NCI-H2196 (cell line): ENCODE data around the gene PCDHGB6.
"Not testable (repeated sequence)": the region's sequence is repeated elsewhere in the genome, so short reads cannot be mapped to it uniquely, and the experiment has no call there.

ENCODE experiments used
- DNase-seq: peaks from one replicate; lab custom pipeline; 2025; ENCODE audit not compliant: unreplicated experiment; lab: John Stamatoyannopoulos, UW

The PCDHGB6 gene

GRCh38 chr5:141417494-141418172 lies 9.8 kb downstream of the PCDHGB6 start, which contains the start of gene PCDHGB7:
Gene PCDHGB7 (plus strand): TSS chr5:141417677. CDS start chr5:141417860, 183 bp downstream.
- not testable (repeated sequence) for DNase-seq

DNA sequence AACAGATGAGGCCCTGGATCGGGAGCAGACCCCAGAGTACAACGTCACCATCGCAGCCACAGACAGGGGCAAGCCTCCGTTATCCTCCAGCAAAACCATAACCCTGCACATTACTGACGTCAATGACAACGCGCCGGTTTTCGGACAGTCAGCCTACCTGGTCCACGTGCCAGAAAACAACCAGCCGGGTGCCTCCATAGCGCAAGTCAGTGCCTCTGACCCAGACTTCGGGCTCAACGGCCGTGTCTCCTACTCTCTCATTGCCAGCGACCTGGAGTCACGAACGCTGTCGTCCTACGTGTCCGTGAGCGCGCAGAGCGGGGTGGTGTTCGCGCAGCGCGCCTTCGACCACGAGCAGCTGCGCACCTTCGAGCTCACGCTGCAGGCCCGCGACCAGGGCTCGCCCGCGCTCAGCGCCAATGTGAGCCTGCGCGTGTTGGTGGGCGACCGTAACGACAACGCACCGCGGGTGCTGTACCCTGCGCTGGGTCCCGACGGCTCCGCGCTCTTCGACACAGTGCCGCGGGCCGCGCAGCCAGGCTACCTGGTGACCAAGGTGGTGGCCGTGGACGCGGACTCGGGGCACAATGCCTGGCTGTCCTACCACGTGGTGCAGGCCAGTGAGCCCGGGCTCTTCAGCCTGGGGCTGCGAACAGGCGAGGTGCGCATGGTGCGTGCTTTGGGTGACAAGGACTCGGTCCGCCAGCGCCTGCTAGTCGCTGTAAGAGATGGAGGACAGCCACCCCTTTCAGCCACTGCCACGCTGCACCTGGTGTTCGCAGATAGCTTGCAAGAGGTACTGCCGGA lies 11.5 kb downstream of the PCDHGB6 start:
- DNase-seq = no peak

GRCh38 chr5:141420855-141421488 lies 13.2 kb downstream of the PCDHGB6 start, which contains the start of gene PCDHGA11:
Gene PCDHGA11 (plus strand): TSS chr5:141421051. CDS start chr5:141421228, 177 bp downstream.
- no peak for DNase-seq

DNA sequence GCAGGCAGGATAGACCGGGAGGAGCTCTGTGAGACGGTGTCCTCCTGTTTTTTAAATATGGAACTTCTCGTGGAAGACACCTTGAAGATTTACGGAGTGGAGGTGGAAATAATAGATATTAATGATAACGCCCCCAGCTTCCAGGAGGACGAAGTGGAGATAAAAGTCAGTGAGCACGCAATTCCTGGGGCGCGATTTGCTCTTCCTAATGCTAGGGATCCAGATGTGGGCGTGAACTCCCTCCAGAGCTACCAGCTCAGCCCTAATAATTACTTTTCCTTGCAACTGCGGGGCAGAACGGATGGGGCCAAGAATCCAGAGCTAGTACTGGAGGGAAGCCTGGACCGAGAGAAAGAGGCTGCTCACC lies 13.7 kb downstream of the PCDHGB6 start:
- no peak for DNase-seq

DNA sequence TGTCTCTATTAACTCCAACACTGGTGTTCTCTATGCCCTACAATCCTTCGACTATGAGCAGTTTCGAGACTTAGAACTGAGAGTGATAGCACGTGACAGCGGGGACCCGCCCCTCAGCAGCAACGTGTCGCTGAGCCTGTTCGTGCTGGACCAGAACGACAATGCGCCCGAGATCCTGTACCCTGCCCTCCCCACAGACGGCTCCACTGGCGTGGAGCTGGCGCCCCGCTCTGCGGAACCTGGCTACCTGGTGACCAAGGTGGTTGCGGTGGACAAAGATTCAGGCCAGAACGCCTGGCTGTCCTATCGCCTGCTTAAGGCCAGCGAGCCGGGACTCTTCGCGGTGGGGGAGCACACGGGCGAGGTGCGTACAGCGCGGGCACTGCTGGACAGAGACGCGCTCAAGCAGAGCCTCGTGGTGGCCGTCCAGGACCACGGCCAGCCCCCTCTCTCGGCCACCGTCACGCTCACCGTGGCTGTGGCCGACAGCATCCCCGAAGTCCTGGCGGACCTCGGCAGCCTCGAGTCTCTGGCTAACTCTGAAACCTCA lies 15.0 kb downstream of the PCDHGB6 start:
- DNase-seq = no peak

DNA sequence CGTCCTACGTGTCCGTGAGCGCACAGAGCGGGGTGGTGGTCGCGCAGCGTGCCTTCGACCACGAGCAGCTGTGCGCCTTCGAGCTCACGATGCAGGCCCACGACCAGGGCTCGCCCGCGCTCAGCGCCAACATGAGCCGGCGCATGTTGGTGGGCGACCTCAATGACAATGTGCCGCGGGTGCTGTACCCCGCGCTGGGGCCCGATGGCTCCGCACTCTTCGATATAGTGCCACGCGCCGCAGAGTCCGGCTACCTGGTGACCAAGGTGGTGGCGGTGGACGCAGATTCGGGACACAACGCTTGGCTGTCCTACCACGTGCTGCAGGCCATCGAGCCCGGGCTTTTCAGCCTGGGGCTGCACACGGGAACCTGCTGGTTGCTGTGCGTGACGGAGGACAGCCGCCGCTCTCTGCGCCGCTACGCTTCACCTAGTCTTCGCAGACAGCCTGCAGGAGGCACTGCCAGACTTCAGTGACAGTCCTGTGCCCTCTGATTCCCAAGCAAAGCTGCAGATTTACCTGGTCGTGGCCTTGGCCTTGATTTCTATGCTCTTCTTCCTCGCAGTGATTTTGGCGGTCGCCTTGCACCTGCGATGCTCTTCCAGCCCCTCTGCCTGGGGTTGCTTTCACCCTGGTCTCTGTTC lies 20.1 kb downstream of the PCDHGB6 start:
- DNase-seq = no peak

DNA sequence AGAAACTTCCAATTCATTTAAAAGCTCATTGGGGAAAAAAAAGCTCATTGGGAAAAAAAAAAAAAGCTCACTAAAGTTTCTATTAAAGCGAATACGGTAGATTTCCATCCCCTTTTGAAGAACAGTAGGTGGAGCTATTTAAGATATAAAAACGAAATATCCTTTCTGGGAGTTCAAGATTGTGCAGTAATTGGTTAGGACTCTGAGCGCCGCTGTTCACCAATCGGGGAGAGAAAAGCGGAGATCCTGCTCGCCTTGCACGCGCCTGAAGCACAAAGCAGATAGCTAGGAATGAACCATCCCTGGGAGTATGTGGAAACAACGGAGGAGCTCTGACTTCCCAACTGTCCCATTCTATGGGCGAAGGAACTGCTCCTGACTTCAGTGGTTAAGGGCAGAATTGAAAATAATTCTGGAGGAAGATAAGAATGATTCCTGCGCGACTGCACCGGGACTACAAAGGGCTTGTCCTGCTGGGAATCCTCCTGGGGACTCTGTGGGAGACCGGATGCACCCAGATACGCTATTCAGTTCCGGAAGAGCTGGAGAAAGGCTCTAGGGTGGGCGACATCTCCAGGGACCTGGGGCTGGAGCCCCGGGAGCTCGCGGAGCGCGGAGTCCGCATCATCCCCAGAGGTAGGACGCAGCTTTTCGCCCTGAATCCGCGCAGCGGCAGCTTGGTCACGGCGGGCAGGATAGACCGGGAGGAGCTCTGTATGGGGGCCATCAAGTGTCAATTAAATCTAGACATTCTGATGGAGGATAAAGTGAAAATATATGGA lies 22.7 kb downstream of the PCDHGB6 start, which contains the start of gene PCDHGA12:
Gene PCDHGA12, plus strand, starts transcription at position 176 of the 782 bp plus-strand sequence. Its CDS starts 253 bp downstream, at position 429.
- no peak for DNase-seq

DNA sequence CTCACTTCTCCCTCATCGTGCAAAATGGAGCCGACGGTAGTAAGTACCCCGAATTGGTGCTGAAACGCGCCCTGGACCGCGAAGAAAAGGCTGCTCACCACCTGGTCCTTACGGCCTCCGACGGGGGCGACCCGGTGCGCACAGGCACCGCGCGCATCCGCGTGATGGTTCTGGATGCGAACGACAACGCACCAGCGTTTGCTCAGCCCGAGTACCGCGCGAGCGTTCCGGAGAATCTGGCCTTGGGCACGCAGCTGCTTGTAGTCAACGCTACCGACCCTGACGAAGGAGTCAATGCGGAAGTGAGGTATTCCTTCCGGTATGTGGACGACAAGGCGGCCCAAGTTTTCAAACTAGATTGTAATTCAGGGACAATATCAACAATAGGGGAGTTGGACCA lies 23.5 kb downstream of the PCDHGB6 start:
- no peak for DNase-seq

- not testable (repeated sequence) for DNase-seq
Measured at GRCh38 chr5:141432308-141432707, 24.5 kb downstream of the PCDHGB6 start.

GRCh38 chr5:141432726-141433125 lies 24.9 kb downstream of the PCDHGB6 start:
- DNase-seq = not testable (repeated sequence)

DNA sequence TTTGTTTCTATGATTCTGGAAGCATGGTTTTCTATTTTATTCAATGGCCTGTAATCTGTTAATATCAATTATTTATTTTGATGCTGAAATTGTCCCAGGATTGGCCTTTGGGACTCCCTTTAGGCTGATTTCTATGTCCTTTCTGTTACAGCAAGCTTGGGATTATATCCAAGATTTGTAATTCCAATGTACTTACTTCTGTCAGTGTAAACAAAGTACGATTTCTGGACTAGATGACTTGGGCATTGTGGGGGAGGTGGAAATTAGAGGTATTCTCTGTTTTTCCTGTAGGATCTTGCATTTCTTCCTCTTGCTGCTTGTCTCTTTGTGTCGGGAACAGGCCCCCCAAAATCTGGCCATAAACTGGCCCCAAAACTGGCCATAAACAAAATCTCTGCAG lies 26.2 kb downstream of the PCDHGB6 start:
- DNase-seq = no peak

GRCh38 chr5:141437221-141437620 lies 29.4 kb downstream of the PCDHGB6 start:
- no peak for DNase-seq

GRCh38 chr5:141439411-141440141 lies 31.8 kb downstream of the PCDHGB6 start:
- DNase-seq = no peak

GRCh38 chr5:141440341-141440740 lies 32.5 kb downstream of the PCDHGB6 start:
- DNase-seq = no peak

GRCh38 chr5:141441571-141442170 lies 33.9 kb downstream of the PCDHGB6 start:
- DNase-seq = no peak
